ENCODE data around the gene EPG5.

DNA sequence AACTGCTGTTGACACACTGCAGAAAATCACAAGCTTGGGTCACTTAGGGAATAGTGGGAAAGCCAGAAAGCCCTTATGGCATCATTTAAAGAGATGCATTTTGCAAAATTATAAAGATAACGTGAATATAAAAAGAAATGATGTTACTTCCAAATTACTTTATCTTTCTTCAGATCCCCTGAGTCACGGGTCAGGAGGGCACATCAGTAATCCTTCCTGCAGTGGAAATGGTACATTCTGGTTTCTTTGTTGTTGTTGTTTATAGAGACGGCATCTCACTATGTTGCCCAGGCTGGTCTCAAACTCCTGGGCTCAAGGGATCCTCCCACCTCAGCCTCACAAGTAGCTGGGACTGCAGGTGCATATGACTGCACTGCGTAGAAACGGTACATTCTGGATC, 9.8 kb upstream of the EPG5 start:
- TF ChIP-seq ESRRA (IDR thresholded peaks at IDR 0.05; ENCODE audit: borderline replicate concordance, low read depth) (no peak), KDM2B (CRISPR knock-in tag; IDR thresholded peaks at IDR 0.05) (no peak), GABPB2 (CRISPR knock-in tag; conservative IDR thresholded peaks at IDR 0.05) (no peak)
